Measurements from ENCODE around the gene FIGNL2. TPM values are rescaled to one million over a fixed set of nuclear protein-coding genes. Genes with fewer than 3 reads are reported as not detected.
A peak's percentile ranks its signal among the peaks of the same experiment; 100 is the strongest.

FIGNL2 gene
- total RNA-seq, 1 experiment from 2014 or later: 0.10 TPM

- peak; percentile 23 for DNase-seq (ENCODE audit: low read depth)
Observed at GRCh38 chr12:51855586-51856428, 7.3 kb upstream of the FIGNL2 start.

GRCh38 chr12:51852404-51853137 is 4.1 kb upstream of the FIGNL2 start:
- no peak for DNase-seq (ENCODE audit: low read depth)

GRCh38 chr12:51851413-51852124 is 3.1 kb upstream of the FIGNL2 start:
- no peak for DNase-seq (ENCODE audit: low read depth)

GRCh38 chr12:51850965-51851299 is 2.4 kb upstream of the FIGNL2 start:
- DNase-seq (ENCODE audit: low read depth): no peak

GRCh38 chr12:51850081-51850964 is 1.8 kb upstream of the FIGNL2 start:
- no peak for DNase-seq (ENCODE audit: low read depth)

GRCh38 chr12:51848841-51849735 is 570 bp upstream of the FIGNL2 start:
- DNase-seq (ENCODE audit: low read depth): no peak

GRCh38 chr12:51847643-51848325 is 734 bp downstream of the FIGNL2 start:
- DNase-seq (ENCODE audit: low read depth): no peak

GRCh38 chr12:51846911-51847642 is 1.4 kb downstream of the FIGNL2 start:
- peak; percentile 42 for DNase-seq (ENCODE audit: low read depth)

- no peak for DNase-seq (ENCODE audit: low read depth)
Observed at GRCh38 chr12:51846271-51846691, 2.2 kb downstream of the FIGNL2 start.

GRCh38 chr12:51845482-51845881 is 3.0 kb downstream of the FIGNL2 start:
- no peak for DNase-seq (ENCODE audit: low read depth)

GRCh38 chr12:51844854-51845253 is 3.7 kb downstream of the FIGNL2 start:
- no peak for DNase-seq (ENCODE audit: low read depth)

GRCh38 chr12:51841727-51842126 is 6.8 kb downstream of the FIGNL2 start:
- no peak for DNase-seq (ENCODE audit: low read depth)

GRCh38 chr12:51840966-51841365 is 7.6 kb downstream of the FIGNL2 start:
- DNase-seq (ENCODE audit: low read depth): no peak

GRCh38 chr12:51839310-51839947 is 9.1 kb downstream of the FIGNL2 start:
- DNase-seq (ENCODE audit: low read depth): peak; percentile 59

- DNase-seq (ENCODE audit: low read depth): peak; percentile 23
Observed at GRCh38 chr12:51838762-51839161, 9.8 kb downstream of the FIGNL2 start.

- DNase-seq (ENCODE audit: low read depth): no peak
Observed at GRCh38 chr12:51838036-51838435, 10.5 kb downstream of the FIGNL2 start.

- no peak for DNase-seq (ENCODE audit: low read depth)
Observed at GRCh38 chr12:51837286-51837685, 11.2 kb downstream of the FIGNL2 start.

GRCh38 chr12:51836827-51837173 is 11.7 kb downstream of the FIGNL2 start:
- DNase-seq (ENCODE audit: low read depth): no peak
